SU-DHL-6 (cell line): ENCODE measurements around the gene SEMA3G.

ENCODE experiments used
- H2AFZ ChIP-seq: fragments of 200-600 bp; sonication (generic); 2 replicates; pipeline ENCODE4 v1.6.1; 2014; ENCODE audit warnings: low read depth, mild to moderate bottlenecking, moderate library complexity, mixed read lengths, antibody characterized with exemption, low read length; ENCODE audit not compliant: severe bottlenecking
- H3F3A ChIP-seq: fragments of 200-600 bp; shearing (Covaris generic); 2 replicates; pipeline ENCODE4 v1.6.0; 2016; ENCODE audit warnings: antibody characterized with exemption, mild to moderate bottlenecking; ENCODE audit not compliant: insufficient read depth
- H3K27ac ChIP-seq: fragments of 200-600 bp; sonication (generic); 2 replicates; pipeline ENCODE4 v1.5.1; 2016; ENCODE audit warnings: low read depth, mild to moderate bottlenecking, low read length, moderate library complexity, mixed read lengths
- H3K27me3 ChIP-seq: fragments of 200-600 bp; sonication (generic), shearing (Covaris generic); 2 replicates; pipeline ENCODE4 v1.6.0; 2014; ENCODE audit warnings: mild to moderate bottlenecking, low read length
- H3K36me3 ChIP-seq: fragments of 200-600 bp; sonication (generic); 2 replicates; pipeline ENCODE4 v1.6.1; 2014; ENCODE audit warnings: mild to moderate bottlenecking, low read length, mixed read lengths
- H3K4me2 ChIP-seq: fragments of 300-600, 200-600 bp; shearing (Covaris generic), sonication (generic); 2 replicates; pipeline ENCODE4 v1.6.0; 2014; ENCODE audit warnings: low read length, low read depth, mild to moderate bottlenecking; ENCODE audit not compliant: poor library complexity, severe bottlenecking
- H3K4me3 ChIP-seq: fragments of 200-600 bp; sonication (generic); 2 replicates; pipeline ENCODE4 v1.5.1; 2014; ENCODE audit warnings: antibody characterized with exemption, low read length, mild to moderate bottlenecking, mixed read lengths; ENCODE audit not compliant: insufficient read depth, poor library complexity, severe bottlenecking
- H3K79me2 ChIP-seq: fragments of 200-600 bp; sonication (generic); 2 replicates; pipeline ENCODE4 v1.6.1; 2014; ENCODE audit warnings: mild to moderate bottlenecking, low read length, moderate library complexity; ENCODE audit not compliant: insufficient read depth
- H3K9ac ChIP-seq: fragments of 200-600 bp; sonication (generic); 2 replicates; pipeline ENCODE4 v1.7.0; 2014; ENCODE audit warnings: mild to moderate bottlenecking, low read length
- H3K9me2 ChIP-seq: fragments of 200-600 bp; sonication (generic); replicated peaks from 2 replicates; pipeline ENCODE4 v1.6.1; 2014; ENCODE audit warnings: low read length; ENCODE audit not compliant: insufficient read depth
- H3K9me3 ChIP-seq: fragments of 200-600 bp; sonication (generic); 2 replicates; pipeline ENCODE4 v1.6.1; 2014; ENCODE audit warnings: low read length, mixed read lengths; ENCODE audit not compliant: insufficient read depth
- H4K20me1 ChIP-seq: fragments of 200-600 bp; sonication (generic); 2 replicates; pipeline ENCODE4 v1.6.1; 2014; ENCODE audit warnings: low read depth, mild to moderate bottlenecking, antibody characterized with exemption, low read length, moderate library complexity, mixed read lengths
- CTCF ChIP-seq: fragments of 200-600 bp; sonication (generic); IDR thresholded peaks from one replicate; pipeline ENCODE4 v1.5.1; 2017; ENCODE audit warnings: antibody characterized with exemption, mild to moderate bottlenecking, low read length, moderate library complexity; ENCODE audit not compliant: insufficient read depth, poor library complexity, severe bottlenecking
- EZH2phosphoT487 ChIP-seq: fragments of 200-600 bp; sonication (generic), shearing (Covaris generic); conservative IDR thresholded peaks from 2 replicates; pipeline ENCODE4 v1.6.1; 2018; ENCODE audit warnings: mild to moderate bottlenecking, antibody characterized with exemption, low read length, moderate library complexity, mixed read lengths

SEMA3G gene

GRCh38 chr3:52454938-52455282 lies 10.0 kb upstream of the SEMA3G start:
- H2AFZ ChIP-seq: peak overlapping the region; percentile 93
- peaks cover 10% of the 10 kb centered on the region; the same call in 1 of the 2 replicates for H3F3A ChIP-seq
- H3K4me2 ChIP-seq: peak overlapping the region; percentile 99
- H3K79me2 ChIP-seq: peaks cover 10% of the 10 kb centered on the region; the same call in 1 of the 2 replicates
- no peaks in the 10 kb centered on the region for H3K27me3 ChIP-seq
- peak overlapping the region; percentile 56 for H3K27ac ChIP-seq
- peak overlapping the region; percentile 94 for H3K9ac ChIP-seq
- TF ChIP-seq EZH2phosphoT487 (no peak), CTCF (no peak)
- no peaks in the 10 kb centered on the region for H3K9me2 ChIP-seq
- no peaks in the 10 kb centered on the region for H3K9me3 ChIP-seq
- H3K4me3 ChIP-seq: peak overlapping the region; percentile 69
- no peaks in the 10 kb centered on the region for H3K36me3 ChIP-seq
- H4K20me1 ChIP-seq: no peaks in the 10 kb centered on the region

GRCh38 chr3:52454250-52454937 lies 9.5 kb upstream of the SEMA3G start:
- Histone ChIP-seq H3K27me3 (no peaks in the 10 kb centered on the region), H3K79me2 (peaks cover 10% of the 10 kb centered on the region; the same call in 1 of the 2 replicates), H4K20me1 (no peaks in the 10 kb centered on the region), H3K36me3 (no peaks in the 10 kb centered on the region), H3K4me2 (peak overlapping the region; percentile 99), H3K9ac (peak overlapping the region; percentile 94), H2AFZ (peak overlapping the region; percentile 93), H3F3A (peaks cover 10% of the 10 kb centered on the region; the same call in 1 of the 2 replicates), H3K9me2 (no peaks in the 10 kb centered on the region), H3K27ac (no peak overlapping the region), H3K4me3 (peak overlapping the region; percentile 69), H3K9me3 (no peaks in the 10 kb centered on the region)
- TF ChIP-seq CTCF (no peak), EZH2phosphoT487 (no peak)

DNA sequence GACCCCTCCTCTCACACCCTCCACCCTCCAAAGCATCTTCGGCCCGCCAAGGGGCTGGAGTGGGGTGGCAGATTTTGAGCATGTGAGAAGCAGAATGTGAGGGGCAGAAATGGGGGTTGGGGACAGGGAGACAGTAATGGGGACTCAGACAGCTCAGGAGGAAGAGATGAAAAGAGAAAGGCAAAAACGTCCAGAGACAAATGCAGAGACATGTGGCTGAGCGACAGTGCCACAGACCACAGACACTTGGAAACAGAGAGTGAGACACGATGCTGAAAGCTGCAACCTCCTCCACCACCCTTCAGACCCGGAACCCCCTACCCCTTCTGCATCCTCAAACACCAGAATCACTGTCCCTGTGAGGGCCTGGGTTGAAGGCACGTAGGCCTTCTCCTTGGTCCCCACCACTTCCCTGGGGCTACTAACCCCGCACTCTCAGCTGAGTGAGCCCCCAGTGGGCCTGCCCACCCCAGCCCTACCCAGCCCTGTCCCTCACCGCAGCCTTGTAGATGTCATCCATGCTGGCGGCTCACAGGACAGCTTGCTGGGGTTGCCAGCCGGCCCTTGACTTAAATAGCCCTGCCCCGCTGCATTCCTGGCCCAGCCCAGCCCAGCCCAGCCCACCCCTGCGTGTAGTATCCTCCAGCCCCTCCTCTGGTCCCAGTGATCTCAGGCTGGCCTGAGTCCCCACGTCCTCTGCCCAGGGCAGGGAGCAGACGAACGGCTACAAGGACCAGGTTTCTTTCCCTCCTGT lies 8.8 kb upstream of the SEMA3G start, which contains the start of gene TNNC1:
Gene TNNC1, minus strand, starts transcription at position 546 of the 754 bp plus-strand sequence. Its CDS starts 26 bp downstream, at position 520.
- Histone ChIP-seq H2AFZ (peak within 1 kb of the TSS; percentile 93), H3K27ac (peak within 1 kb of the TSS; percentile 56; the same call in 1 of the 2 replicates), H3K9ac (peak within 1 kb of the TSS; percentile 94), H3K4me2 (peak within 1 kb of the TSS; percentile 99), H4K20me1 (no peaks in the 10 kb centered on the region), H3K79me2 (peaks cover 10% of the 10 kb centered on the region; the same call in 1 of the 2 replicates), H3K9me2 (no peaks in the 10 kb centered on the region), H3K27me3 (no peaks in the 10 kb centered on the region), H3K4me3 (peak within 1 kb of the TSS; percentile 69), H3K36me3 (no peaks in the 10 kb centered on the region), H3F3A (peaks cover 10% of the 10 kb centered on the region; the same call in 1 of the 2 replicates), H3K9me3 (no peaks in the 10 kb centered on the region)
- TF ChIP-seq CTCF (no peak), EZH2phosphoT487 (no peak)
